Testis (tissue), 2 donors: Measurements from ENCODE around the gene GARS1.

ENCODE experiments used
- CTCF ChIP-seq, 3 experiments: fragments of 450-650 bp in 2 of 3; fragments of 200-600 bp in 1 of 3; sonication (generic) in 1 of 3; IDR thresholded peaks; one replicate each; pipeline ENCODE4 v1.5.1; 2016 to 2019; ENCODE audit warnings: antibody characterized with exemption in 3 of 3, mild to moderate bottlenecking in 2 of 3, moderate library complexity in 1 of 3
- POLR2A ChIP-seq: fragments of 450-650 bp; IDR thresholded peaks from one replicate; pipeline ENCODE4 v1.6.1; 2017; ENCODE audit warnings: antibody characterized with exemption, mild to moderate bottlenecking, moderate library complexity

- no peak for TF ChIP-seq CTCF (IDR thresholded peaks at IDR 0.05)
- no peak for TF ChIP-seq POLR2A
Measured at GRCh38 chr7:30584415-30584814, 10.3 kb upstream of the GARS1 start.
